BJ (cell line): ENCODE measurements around the gene MAN1C1. TPM values are rescaled to one million over a fixed set of nuclear protein-coding genes. Genes with fewer than 3 reads are reported as not detected.

Experiments used
- CTCF ChIA-PET: fragments of 350-600 bp; formaldehyde crosslinking; extraction: SDS; loops from one replicate; lab custom pipeline; 2021; ENCODE audit warnings: antibody characterized with exemption, inconsistent platforms; lab: Yijun Ruan, JAX
- POLR2A ChIA-PET: fragments of 300-600 bp; sonication (Branson Sonifier 250); formaldehyde crosslinking; extraction: SDS; loops from one replicate; lab custom pipeline; 2021; ENCODE audit warnings: antibody characterized with exemption; lab: Charles Lee
- DNase-seq: peaks from one replicate; pipeline ENCODE4 v3.0.0-alpha.2; 2011; ENCODE audit warnings: low read depth
- H3K27me3 ChIP-seq: 2 replicates; pipeline ENCODE4 v1.6.0; 2011; ENCODE audit warnings: low read length; ENCODE audit not compliant: control insufficient read depth, insufficient read depth
- H3K36me3 ChIP-seq: 2 replicates; pipeline ENCODE4 v1.5.1; 2011; ENCODE audit warnings: low read length; ENCODE audit not compliant: control insufficient read depth, insufficient read depth
- H3K4me3 ChIP-seq: 2 replicates; pipeline ENCODE4 v1.5.1; 2011; ENCODE audit warnings: low read depth, mild to moderate bottlenecking, control low read depth, low read length
- CTCF ChIP-seq: IDR thresholded peaks from 2 replicates; pipeline ENCODE4 v1.5.1; 2011; ENCODE audit warnings: low read depth, mild to moderate bottlenecking, control low read depth, inconsistent platforms, low read length, moderate library complexity; ENCODE audit not compliant: insufficient read depth
- polyA plus RNA-seq: library from polyadenylated mRNA; depleted of rRNA; stranded (reverse); fragments of >200 nt; gene quantifications from 2 replicates; pipeline ENCODE4 v1.2.3, GENCODE V29; 2011

MAN1C1 gene
- polyA plus RNA-seq, 1 experiment, result 1.1 TPM

- DNase-seq, result no peak
- Histone ChIP-seq H3K4me3 (no peak overlapping the region), H3K36me3 (no peaks in the 10 kb centered on the region), H3K27me3 (peaks cover 7% of the 10 kb centered on the region)
- no peak for TF ChIP-seq CTCF
- ChIA-PET POLR2A (no interaction called here), CTCF (interaction anchor here (0.6 kb wide), 1 partner anchor 16 kb away, joined by 5 read pairs; no protein-coding TSS in a partner anchor)
These were observed 65.5 kb downstream of the MAN1C1 start for GRCh38 chr1:25682059-25682601.

GRCh38 chr1:25683177-25683576, 66.6 kb downstream of the MAN1C1 start:
- DNase-seq, result no peak
- POLR2A ChIA-PET, result no interaction called here
- CTCF ChIA-PET, result no interaction called here
- no peak overlapping the region for H3K4me3 ChIP-seq
- no peaks in the 10 kb centered on the region for H3K36me3 ChIP-seq
- peaks cover 6% of the 10 kb centered on the region for H3K27me3 ChIP-seq
- TF ChIP-seq CTCF, result no peak

- TF ChIP-seq CTCF, result no peak
- H3K36me3 ChIP-seq, result no peaks in the 10 kb centered on the region
- ChIA-PET CTCF (no interaction called here), POLR2A (no interaction called here)
- no peak overlapping the region for H3K4me3 ChIP-seq
- peaks cover 6% of the 10 kb centered on the region for H3K27me3 ChIP-seq
- no peak for DNase-seq
These were observed 67.1 kb downstream of the MAN1C1 start for GRCh38 chr1:25683731-25684130.

- no peak overlapping the region for H3K4me3 ChIP-seq
- ChIA-PET CTCF (interaction anchor here (2.6 kb wide), 1 partner anchor 10 kb away, joined by 8 read pairs; no protein-coding TSS in a partner anchor), POLR2A (no interaction called here)
- H3K36me3 ChIP-seq, result no peaks in the 10 kb centered on the region
- TF ChIP-seq CTCF, result no peak
- no peak for DNase-seq
- peaks cover 4% of the 10 kb centered on the region for H3K27me3 ChIP-seq
These were observed 67.8 kb downstream of the MAN1C1 start for GRCh38 chr1:25684216-25684965.

- Histone ChIP-seq H3K27me3 (peaks cover 6% of the 10 kb centered on the region), H3K4me3 (no peak overlapping the region), H3K36me3 (no peaks in the 10 kb centered on the region)
- CTCF ChIA-PET, result interaction anchor here (2.6 kb wide), 1 partner anchor 10 kb away, joined by 8 read pairs; no protein-coding TSS in a partner anchor
- POLR2A ChIA-PET, result no interaction called here
- no peak for DNase-seq
- no peak for TF ChIP-seq CTCF
These were observed 68.7 kb downstream of the MAN1C1 start for GRCh38 chr1:25685211-25685750.
